Endothelial cell (in vitro differentiated cells): Measurements from ENCODE around the gene HYAL3. TPM values are rescaled to one million over a fixed set of nuclear protein-coding genes. Genes with fewer than 3 reads are reported as not detected.

Source experiments
- DNase-seq: peaks from one replicate; pipeline ENCODE4 v3.0.0; 2021; ENCODE audit warnings: low spot score
- H3K27ac Mint-ChIP-seq: one replicate; pipeline ENCODE4 v1.8.0; 2021; ENCODE audit warnings: mixed read lengths, inconsistent platforms; ENCODE audit not compliant: unreplicated experiment
- H3K27me3 Mint-ChIP-seq: one replicate; pipeline ENCODE4 v1.8.0; 2021; ENCODE audit warnings: mild to moderate bottlenecking, moderate library complexity, mixed read lengths, inconsistent platforms; ENCODE audit not compliant: unreplicated experiment
- H3K36me3 Mint-ChIP-seq: one replicate; pipeline ENCODE4 v1.8.0; 2021; ENCODE audit warnings: mild to moderate bottlenecking, low read depth, mixed read lengths, inconsistent platforms; ENCODE audit not compliant: unreplicated experiment
- H3K4me1 Mint-ChIP-seq: one replicate; pipeline ENCODE4 v1.8.0; 2021; ENCODE audit warnings: mild to moderate bottlenecking, mixed read lengths, inconsistent platforms; ENCODE audit not compliant: unreplicated experiment
- H3K4me3 Mint-ChIP-seq: one replicate; pipeline ENCODE4 v1.8.0; 2021; ENCODE audit warnings: mild to moderate bottlenecking, mixed read lengths, inconsistent platforms; ENCODE audit not compliant: unreplicated experiment
- H3K9me3 Mint-ChIP-seq: one replicate; pipeline ENCODE4 v1.8.0; 2021; ENCODE audit warnings: mixed read lengths, inconsistent platforms; ENCODE audit not compliant: unreplicated experiment
- CTCF ChIP-seq: fragments of 200-600 bp; sonication (generic); IDR thresholded peaks from one replicate; pipeline ENCODE4 v1.5.0; 2021; ENCODE audit warnings: antibody characterized with exemption; ENCODE audit not compliant: unreplicated experiment
- total RNA-seq: library from RNA; stranded (reverse); fragmentation: NEBNext Ultra II Directional; extraction: Animal tissue kit (Norgen Biotek cat#: 25700); gene quantifications from one replicate; pipeline ENCODE4 v1.2.1, GENCODE V29; 2021; ENCODE audit not compliant: unreplicated experiment

HYAL3 gene
- total RNA-seq, 1 donor from 2014 or later: 12.7 TPM

GRCh38 chr3:50322115-50322385, 22.8 kb upstream of the HYAL3 start:
- peak; percentile 13 for TF ChIP-seq CTCF
- peaks cover 53% of the 10 kb centered on the region for H3K4me1 Mint-ChIP-seq
- no peaks in the 10 kb centered on the region for H3K9me3 Mint-ChIP-seq
- H3K4me3 Mint-ChIP-seq: peak overlapping the region; percentile 92
- no peak for DNase-seq
- peak overlapping the region; percentile 97 for H3K27ac Mint-ChIP-seq
- H3K36me3 Mint-ChIP-seq: peaks cover 30% of the 10 kb centered on the region
- H3K27me3 Mint-ChIP-seq: peaks cover 25% of the 10 kb centered on the region

- peak; percentile 48 for TF ChIP-seq CTCF
- no peaks in the 10 kb centered on the region for H3K9me3 Mint-ChIP-seq
- peaks cover 26% of the 10 kb centered on the region for H3K27me3 Mint-ChIP-seq
- peak overlapping the region; percentile 92 for H3K4me3 Mint-ChIP-seq
- peak; percentile 84 for DNase-seq
- peak overlapping the region; percentile 48 for H3K27ac Mint-ChIP-seq
- peaks cover 35% of the 10 kb centered on the region for H3K36me3 Mint-ChIP-seq
- peaks cover 51% of the 10 kb centered on the region for H3K4me1 Mint-ChIP-seq
Observed at GRCh38 chr3:50321336-50322114, 22.3 kb upstream of the HYAL3 start.

DNA sequence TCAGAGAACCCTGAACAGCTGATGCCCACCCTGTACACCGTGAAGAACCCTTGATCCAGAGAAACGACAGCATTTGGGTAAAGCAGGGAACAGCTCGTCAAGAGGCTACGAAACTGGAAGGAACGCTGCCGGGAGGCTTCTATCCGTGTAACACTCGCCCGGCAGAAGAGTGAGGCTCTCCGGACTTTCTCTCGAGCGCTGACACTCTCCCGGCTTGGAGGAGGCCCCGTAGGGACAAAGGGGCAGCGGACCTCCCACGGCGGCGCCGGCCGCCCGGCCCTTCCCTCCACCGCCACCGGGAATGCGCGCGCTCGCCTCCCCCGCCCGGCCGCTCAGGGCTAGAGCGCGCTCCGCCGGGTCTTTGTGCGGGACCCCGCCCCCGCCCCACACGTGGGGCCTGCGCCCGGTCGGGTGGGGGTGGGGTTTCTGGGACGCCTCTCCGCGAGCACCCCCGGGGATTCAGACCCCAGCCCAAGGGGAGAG, 21.7 kb upstream of the HYAL3 start:
- Mint-ChIP-seq H3K4me3 (peak overlapping the region; percentile 96), H3K9me3 (no peaks in the 10 kb centered on the region), H3K27me3 (peaks cover 26% of the 10 kb centered on the region), H3K36me3 (peaks cover 36% of the 10 kb centered on the region), H3K27ac (peak overlapping the region; percentile 77), H3K4me1 (peaks cover 52% of the 10 kb centered on the region)
- DNase-seq: peak; percentile 65
- TF ChIP-seq CTCF: no peak

DNA sequence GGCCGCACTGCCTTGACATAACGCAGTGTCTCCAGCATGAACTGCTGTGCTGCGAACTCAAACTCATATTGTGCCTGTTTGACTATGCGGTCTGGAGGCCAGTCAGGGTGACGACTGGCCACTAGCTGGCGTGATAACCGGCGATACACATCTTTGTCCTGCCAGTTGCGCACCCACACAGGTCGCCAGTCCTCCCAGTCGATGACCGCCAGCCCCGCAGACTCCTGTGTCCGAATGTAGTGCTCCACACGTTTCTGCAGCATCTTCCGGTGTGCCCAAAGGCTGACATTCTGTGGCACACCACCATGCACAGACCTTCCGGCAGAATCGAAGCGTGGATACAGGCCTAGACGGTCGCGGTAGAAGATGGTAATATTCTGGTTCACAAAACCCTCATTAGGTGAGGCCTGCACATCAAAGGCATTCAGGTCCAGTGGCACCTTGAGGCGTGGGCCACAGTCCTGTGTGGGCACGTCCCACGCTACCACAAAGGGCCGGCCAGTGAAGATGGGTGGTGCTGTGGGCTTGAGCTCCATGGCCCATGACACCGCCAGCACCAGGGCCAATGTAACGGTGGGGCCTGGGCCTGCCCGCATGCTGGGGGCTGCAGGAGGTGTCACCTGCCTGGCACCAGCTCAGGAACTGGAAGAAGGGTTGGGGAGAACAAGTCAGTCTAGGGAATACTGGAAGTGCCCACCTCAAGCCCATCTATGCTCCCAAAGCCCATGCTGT, 20.9 kb upstream of the HYAL3 start:
- Mint-ChIP-seq H3K36me3 (peaks cover 41% of the 10 kb centered on the region), H3K4me1 (peaks cover 55% of the 10 kb centered on the region), H3K9me3 (no peaks in the 10 kb centered on the region), H3K4me3 (peak overlapping the region; percentile 96), H3K27me3 (peaks cover 26% of the 10 kb centered on the region), H3K27ac (peak overlapping the region; percentile 77)
- no peak for TF ChIP-seq CTCF
- peak; percentile 4 for DNase-seq
